H1 (cell line): ENCODE results near the gene COL25A1. TPM values are rescaled to one million over a fixed set of nuclear protein-coding genes. Genes with fewer than 3 reads are reported as not detected.

Experiments used
- CTBP2 ChIP-seq: IDR thresholded peaks from 2 replicates; pipeline ENCODE4 v1.7.0; 2011; ENCODE audit warnings: borderline replicate concordance, mild to moderate bottlenecking, moderate library complexity, mixed read lengths, low read length; ENCODE audit not compliant: insufficient read depth, insufficient read length
- TEAD4 ChIP-seq: IDR thresholded peaks from 2 replicates; pipeline ENCODE4 v1.6.1; 2012; ENCODE audit warnings: low read depth, low read length, inconsistent platforms, mixed read lengths
- polyA plus RNA-seq, 7 experiments: library from polyadenylated mRNA; depleted of rRNA in 3 of 7; stranded (reverse) in 5 of 7; unstranded in 2 of 7; fragments of >200 nt in 5 of 7; fragments of 200-250 nt in 2 of 7; gene quantifications; 1 replicate in 5 of 7; 2 replicates in 1 of 7; 4 replicates in 1 of 7; pipeline versions ENCODE4 v1.2.1 to v1.2.3, GENCODE V29; 2011 to 2013; ENCODE audit warnings: missing spikeins in 2 of 7, mixed read lengths in 2 of 7
- total RNA-seq: library from RNA; stranded (reverse); fragmentation: NEBNext Ultra II Directional; extraction: Animal tissue kit (Norgen Biotek cat#: 25700); gene quantifications from 2 replicates; pipeline ENCODE4 v1.2.1, GENCODE V29; 2021

Gene COL25A1
- total and polyA plus RNA-seq, 2 of the 8 experiments (the other 6 are each of a cell fraction or from before 2014, with no cell fraction given): 1.1 to 8.3 TPM

DNA sequence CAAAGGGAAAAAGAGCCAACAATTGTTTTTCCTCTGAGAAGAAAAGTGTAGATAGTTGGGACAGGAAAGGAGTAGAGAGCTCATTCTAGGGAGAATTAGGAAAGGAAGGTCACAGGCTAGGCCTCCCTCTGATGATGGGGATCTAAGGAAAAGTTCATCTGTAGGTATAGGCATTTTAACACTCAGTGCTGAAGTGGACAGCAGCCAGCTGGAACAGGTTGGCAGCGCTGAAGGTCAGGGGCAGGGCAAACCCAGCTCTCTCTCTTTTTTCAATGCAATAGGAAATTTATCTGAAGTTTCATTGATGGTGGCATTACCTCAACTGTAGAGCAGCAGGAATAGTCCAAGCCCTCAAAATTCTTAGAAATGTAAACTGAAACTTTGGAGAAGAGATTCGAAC is 441.1 kb downstream of the COL25A1 start (continued):
- TF ChIP-seq TEAD4 (no peak), CTBP2 (no peak)
